C4-2B (cell line): ENCODE data around the gene DCTN4.
"Not testable (repeated sequence)": the region's sequence is repeated elsewhere in the genome, so short reads cannot be mapped to it uniquely, and the experiment has no call there.

Source experiments
- CTCF ChIP-seq: fragments of 450-650 bp; conservative IDR thresholded peaks from 2 replicates; pipeline ENCODE4 v1.5.1; 2017; ENCODE audit warnings: mild to moderate bottlenecking
- ZFX ChIP-seq: fragments of 450-650 bp; IDR thresholded peaks from 2 replicates; pipeline ENCODE4 v1.6.1; 2017

- not testable (repeated sequence) for TF ChIP-seq CTCF, ZFX
Observed at GRCh38 chr5:150793423-150793888, 34.6 kb upstream of the DCTN4 start.
